Measurements from ENCODE around the gene ELOVL7.
A peak's percentile ranks its signal among the peaks of the same experiment; 100 is the strongest.
"Not testable (repeated sequence)": the region's sequence is repeated elsewhere in the genome, so short reads cannot be mapped to it uniquely, and the experiment has no call there.

The ELOVL7 gene

GRCh38 chr5:60821488-60822284, 22.4 kb downstream of the ELOVL7 start:
- TF ChIP-seq, protein P1, sequence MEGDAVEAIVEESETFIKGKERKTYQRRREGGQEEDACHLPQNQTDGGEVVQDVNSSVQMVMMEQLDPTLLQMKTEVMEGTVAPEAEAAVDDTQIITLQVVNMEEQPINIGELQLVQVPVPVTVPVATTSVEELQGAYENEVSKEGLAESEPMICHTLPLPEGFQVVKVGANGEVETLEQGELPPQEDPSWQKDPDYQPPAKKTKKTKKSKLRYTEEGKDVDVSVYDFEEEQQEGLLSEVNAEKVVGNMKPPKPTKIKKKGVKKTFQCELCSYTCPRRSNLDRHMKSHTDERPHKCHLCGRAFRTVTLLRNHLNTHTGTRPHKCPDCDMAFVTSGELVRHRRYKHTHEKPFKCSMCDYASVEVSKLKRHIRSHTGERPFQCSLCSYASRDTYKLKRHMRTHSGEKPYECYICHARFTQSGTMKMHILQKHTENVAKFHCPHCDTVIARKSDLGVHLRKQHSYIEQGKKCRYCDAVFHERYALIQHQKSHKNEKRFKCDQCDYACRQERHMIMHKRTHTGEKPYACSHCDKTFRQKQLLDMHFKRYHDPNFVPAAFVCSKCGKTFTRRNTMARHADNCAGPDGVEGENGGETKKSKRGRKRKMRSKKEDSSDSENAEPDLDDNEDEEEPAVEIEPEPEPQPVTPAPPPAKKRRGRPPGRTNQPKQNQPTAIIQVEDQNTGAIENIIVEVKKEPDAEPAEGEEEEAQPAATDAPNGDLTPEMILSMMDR (conservative IDR thresholded peaks at IDR 0.05; ENCODE audit: low read depth, low read length): no peak

GRCh38 chr5:60820593-60821487, 23.2 kb downstream of the ELOVL7 start:
- TF ChIP-seq, protein P1 (conservative IDR thresholded peaks at IDR 0.05; ENCODE audit: low read depth, low read length): no peak
- no peak overlapping the region for H3K4me3 ChIP-seq (ENCODE audit: low read length)
- DNase-seq (ENCODE audit: low read depth): no peak

More at GRCh38 chr5:60821488-60822284, 22.4 kb downstream of the ELOVL7 start:
- DNase-seq (ENCODE audit: low read depth): no peak
- no peak overlapping the region for H3K4me3 ChIP-seq (ENCODE audit: low read length)

DNA sequence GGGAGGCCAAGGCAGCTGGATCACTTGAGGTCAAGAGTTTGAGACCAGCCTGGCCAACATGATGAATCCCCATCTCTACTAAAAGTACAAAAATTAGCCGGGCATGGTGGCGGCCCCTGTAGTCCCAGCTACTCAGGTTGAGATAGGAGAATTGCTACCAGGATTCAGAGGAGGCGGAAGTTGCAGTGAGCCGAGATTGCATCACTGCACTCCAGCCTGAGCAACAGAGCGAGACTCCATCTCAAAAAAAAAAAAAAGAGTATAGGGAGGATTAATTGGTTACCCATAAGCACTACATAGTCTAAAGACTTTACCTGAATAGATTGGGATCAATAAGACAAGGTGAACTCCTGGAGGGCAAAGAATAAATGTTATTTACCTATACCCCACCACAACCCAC, 27.9 kb downstream of the ELOVL7 start:
- not testable (repeated sequence) for H3K4me3 ChIP-seq (ENCODE audit: low read length); DNase-seq (ENCODE audit: low read depth)

DNA sequence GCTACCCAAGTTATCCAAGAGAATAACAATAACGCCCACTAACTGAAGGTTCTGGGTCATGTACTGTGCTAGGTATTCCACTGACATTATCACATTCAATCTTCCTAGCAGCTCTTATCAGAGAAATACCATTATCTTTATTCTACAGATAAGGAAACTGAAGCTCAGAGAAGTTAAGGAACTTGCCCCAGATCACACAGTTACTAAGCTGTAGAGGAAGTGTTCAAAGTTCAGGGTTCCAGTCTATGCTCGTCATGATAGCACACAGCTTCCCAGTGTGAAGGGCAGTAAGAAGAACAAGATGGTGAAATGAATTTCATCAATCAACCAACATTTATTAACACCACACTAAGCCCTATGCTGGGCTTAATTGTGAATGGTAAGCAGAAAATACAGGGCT, 29.6 kb downstream of the ELOVL7 start:
- no peak overlapping the region for H3K4me3 ChIP-seq (ENCODE audit: low read length)
- TF ChIP-seq, protein P1 (conservative IDR thresholded peaks at IDR 0.05; ENCODE audit: low read depth, low read length): no peak
- DNase-seq (ENCODE audit: low read depth): no peak

- H3K4me3 ChIP-seq (ENCODE audit: low read length): no peak overlapping the region
- TF ChIP-seq, protein P1 (conservative IDR thresholded peaks at IDR 0.05; ENCODE audit: low read depth, low read length): no peak
- no peak for DNase-seq (ENCODE audit: low read depth)
Observed at GRCh38 chr5:60812426-60812825, 31.6 kb downstream of the ELOVL7 start.

- TF ChIP-seq, protein P1 (conservative IDR thresholded peaks at IDR 0.05; ENCODE audit: low read depth, low read length): no peak
- H3K4me3 ChIP-seq (ENCODE audit: low read length): no peak overlapping the region
Observed at GRCh38 chr5:60811105-60811504, 33.0 kb downstream of the ELOVL7 start.

GRCh38 chr5:60810438-60811085, 33.5 kb downstream of the ELOVL7 start:
- peak; percentile 17 for DNase-seq (ENCODE audit: low read depth)
- TF ChIP-seq, protein P1 (conservative IDR thresholded peaks at IDR 0.05; ENCODE audit: low read depth, low read length): no peak
- H3K4me3 ChIP-seq (ENCODE audit: low read length): no peak overlapping the region

More at GRCh38 chr5:60811105-60811504, 33.0 kb downstream of the ELOVL7 start:
- DNase-seq (ENCODE audit: low read depth): no peak

Data from retinal pigment epithelial cell (primary cell).